GM12878 (cell line): ENCODE results near the gene PREX1. TPM values are rescaled to one million over a fixed set of nuclear protein-coding genes. Genes with fewer than 3 reads are reported as not detected.

Source experiments
- ATAC-seq: fragments of 200-7000 bp; cut with Tn5 transposase; 3 replicates; pipeline ENCODE4 v1.9.1; 2020; ENCODE audit warnings: mild to moderate bottlenecking, moderate library complexity
- BruUV-seq: library from RNA; stranded (reverse); fragments of 400-500 nt; replicated peaks from 2 replicates; lab custom pipeline; 2021; lab: Mats Ljungman, UMichigan
- CTCF ChIA-PET: fragments of 300-600 bp; sonication (Branson Sonifier 250); formaldehyde crosslinking; extraction: SDS; loops from one replicate; lab custom pipeline; 2021; ENCODE audit warnings: inconsistent platforms; lab: Yijun Ruan, JAX
- POLR2A ChIA-PET: fragments of 350-600 bp; formaldehyde crosslinking; extraction: SDS; loops from one replicate; lab custom pipeline; 2021; ENCODE audit warnings: inconsistent platforms; lab: Charles Lee
- RAD21 ChIA-PET: fragments of 300-600 bp; sonication (Branson Sonifier 250); formaldehyde crosslinking; loops from one replicate; lab custom pipeline; 2023; ENCODE audit warnings: antibody characterized with exemption; ENCODE audit not compliant: unreplicated experiment; lab: Charles Lee
- SMC1A ChIA-PET: fragments of 300-600 bp; sonication (Branson Sonifier 250); formaldehyde crosslinking; loops from one replicate; lab custom pipeline; 2023; ENCODE audit not compliant: unreplicated experiment, uncharacterized antibody; lab: Charles Lee
- DNase-seq: peaks from one replicate; pipeline ENCODE4 v3.0.0-alpha.2; 2011; ENCODE audit warnings: low read depth, low spot score
- FAIRE-seq: peaks from 3 replicates; lab custom pipeline; 2011; peaks lifted over from hg19 to GRCh38; lab: Jason Lieb, UNC
- H2AFZ ChIP-seq: 2 replicates; pipeline ENCODE4 v1.6.0; 2011; ENCODE audit warnings: low read depth, low read length, control low read depth; ENCODE audit not compliant: control insufficient read depth
- H3K27ac ChIP-seq: 2 replicates; pipeline ENCODE4 v1.5.1; 2011; ENCODE audit warnings: control low read depth; ENCODE audit not compliant: control insufficient read depth, insufficient read depth
- H3K27me3 ChIP-seq, 2 experiments: replicated peaks in 1 of 2; 2 replicates each; pipeline versions ENCODE4 v1.6.0 to v1.6.1; 2011; ENCODE audit warnings: low read length in 1 of 2; ENCODE audit not compliant: control insufficient read depth in 2 of 2, insufficient read depth in 2 of 2
- H3K36me3 ChIP-seq, 2 experiments: 2 replicates each; pipeline ENCODE4 v1.5.1; 2011; ENCODE audit warnings: low read length in 1 of 2; ENCODE audit not compliant: control insufficient read depth in 2 of 2, insufficient read depth in 2 of 2
- H3K4me1 ChIP-seq: 2 replicates; pipeline ENCODE4 v1.6.1; 2011; ENCODE audit warnings: mild to moderate bottlenecking, low read length, moderate library complexity, mixed read lengths; ENCODE audit not compliant: control insufficient read depth, insufficient read depth
- H3K4me2 ChIP-seq: 2 replicates; pipeline ENCODE4 v1.6.0; 2011; ENCODE audit warnings: control low read depth; ENCODE audit not compliant: control insufficient read depth, insufficient read depth
- H3K4me3 ChIP-seq: fragments of 200-600 bp; sonication (generic); 2 replicates; pipeline ENCODE4 v1.5.1; 2016
- H3K79me2 ChIP-seq: 2 replicates; pipeline ENCODE4 v1.6.0; 2011; ENCODE audit warnings: low read length; ENCODE audit not compliant: control insufficient read depth, insufficient read depth
- H3K9ac ChIP-seq: 2 replicates; pipeline ENCODE4 v1.8.0; 2011; ENCODE audit warnings: low read length, control low read depth, mixed read lengths; ENCODE audit not compliant: control insufficient read depth, insufficient read depth
- H3K9me3 ChIP-seq: replicated peaks from 3 replicates; pipeline ENCODE4 v1.5.1; 2011; ENCODE audit warnings: mild to moderate bottlenecking, low read length; ENCODE audit not compliant: control insufficient read depth, insufficient read depth
- H4K20me1 ChIP-seq: 2 replicates; pipeline ENCODE4 v1.6.0; 2011; ENCODE audit not compliant: control insufficient read depth, insufficient read depth
- CBX5 ChIP-seq: sonication (generic); IDR thresholded peaks from 2 replicates; pipeline ENCODE4 v1.6.1; 2016; ENCODE audit warnings: low read depth, moderate library complexity, mild to moderate bottlenecking, inconsistent platforms
- CEBPB ChIP-seq, 2 experiments: fragments of 150-350 bp in 1 of 2; IDR thresholded peaks; 2 replicates each; pipeline ENCODE4 v1.6.1; 2012 to 2014; ENCODE audit warnings: low read depth in 2 of 2, low read length in 2 of 2, borderline replicate concordance in 1 of 2, inconsistent platforms in 1 of 2
- CREB1 ChIP-seq: IDR thresholded peaks from 2 replicates; pipeline ENCODE4 v1.6.1; 2012; ENCODE audit warnings: low read depth, mild to moderate bottlenecking, inconsistent platforms
- CREM ChIP-seq: IDR thresholded peaks from 2 replicates; pipeline ENCODE4 v1.6.1; 2014; ENCODE audit warnings: antibody characterized with exemption, low read depth
- EGR1 ChIP-seq, 2 experiments: IDR thresholded peaks; 1 replicate in 1 of 2; 2 replicates in 1 of 2; pipeline ENCODE4 v1.6.1; 2011 to 2012; ENCODE audit warnings: low read depth in 2 of 2, low read length in 2 of 2, borderline replicate concordance in 1 of 2, mild to moderate bottlenecking in 1 of 2, moderate library complexity in 1 of 2
- IKZF1 ChIP-seq: fragments of 450-650 bp; conservative IDR thresholded peaks from 2 replicates; pipeline ENCODE4 v1.6.1; 2017; ENCODE audit warnings: antibody characterized with exemption, mild to moderate bottlenecking
- KLF5 ChIP-seq: fragments of 450-650 bp; IDR thresholded peaks from 2 replicates; pipeline ENCODE4 v1.6.1; 2014; ENCODE audit warnings: mild to moderate bottlenecking; ENCODE audit not compliant: partially characterized antibody
- MTA3 ChIP-seq: IDR thresholded peaks from 2 replicates; pipeline ENCODE4 v1.6.1; 2012; ENCODE audit warnings: low read length, inconsistent platforms, borderline replicate concordance
- MXI1 ChIP-seq: fragments of 150-350 bp; IDR thresholded peaks from 2 replicates; pipeline ENCODE4 v1.6.1; 2011; ENCODE audit warnings: low read depth, mild to moderate bottlenecking, inconsistent platforms, low read length, improper control_type of control experiment
- MYC ChIP-seq: IDR thresholded peaks from 2 replicates; pipeline ENCODE4 v1.6.1; 2011; ENCODE audit warnings: mild to moderate bottlenecking, low read length, moderate library complexity, inconsistent platforms; ENCODE audit not compliant: insufficient read depth, insufficient replicate concordance, insufficient read length, severe bottlenecking
- NFYA ChIP-seq: IDR thresholded peaks from 2 replicates; pipeline ENCODE4 v1.6.1; 2011; ENCODE audit warnings: low read depth, mild to moderate bottlenecking, low read length, improper control_type of control experiment, borderline replicate concordance
- RBBP5 ChIP-seq: fragments of 200-600 bp; sonication (generic); conservative IDR thresholded peaks from 2 replicates; pipeline ENCODE4 v1.6.1; 2016
- RELA ChIP-seq: fragments of 450-650 bp; IDR thresholded peaks from 2 replicates; pipeline ENCODE4 v1.8.0; 2014; ENCODE audit warnings: borderline replicate concordance; ENCODE audit not compliant: partially characterized antibody
- SUPT20H ChIP-seq: IDR thresholded peaks from 2 replicates; pipeline ENCODE4 v1.6.1; 2011; ENCODE audit warnings: low read depth, mild to moderate bottlenecking, low read length, moderate library complexity, borderline replicate concordance; ENCODE audit not compliant: control insufficient read depth
- YBX1 ChIP-seq: fragments of 450-650 bp; IDR thresholded peaks from 2 replicates; pipeline ENCODE4 v1.6.1; 2016; ENCODE audit warnings: antibody characterized with exemption
- ZNF217 ChIP-seq: fragments of 450-650 bp; IDR thresholded peaks from 2 replicates; pipeline ENCODE4 v1.6.1; 2017; ENCODE audit warnings: antibody characterized with exemption, mild to moderate bottlenecking
- ZNF622 ChIP-seq: fragments of 450-650 bp; IDR thresholded peaks from 2 replicates; pipeline ENCODE4 v1.6.1; 2017; ENCODE audit warnings: mild to moderate bottlenecking, inconsistent platforms
- ZZZ3 ChIP-seq: IDR thresholded peaks from 2 replicates; pipeline ENCODE4 v1.6.1; 2011; ENCODE audit warnings: low read depth; ENCODE audit not compliant: control insufficient read depth, insufficient read length
- WGBS: methylation state at CpG from one replicate; pipeline ENCODE4 v1.1.6; 2016; ENCODE audit warnings: low lambda C conversion rate; ENCODE audit not compliant: insufficient replicate concordance, insufficient coverage; ENCODE audit errors: missing lambda C conversion rate; 5-methylcytosine and 5-hydroxymethylcytosine counted together
- in situ Hi-C: fragments of 300-500 bp; cut with MboI; formaldehyde crosslinking; loops from 9 replicates; pipeline ENCODE4 v1.14.3; 2018; ENCODE audit warnings: mixed read lengths
- intact Hi-C: fragments of 100-400 bp; cut with micrococcal nuclease; formaldehyde crosslinking; loops from one replicate; pipeline ENCODE4 v1.14.2; 2022; ENCODE audit not compliant: unreplicated experiment
- polyA plus RNA-seq, 11 experiments: library from polyadenylated mRNA; depleted of rRNA in 4 of 11; unstranded in 6 of 11; stranded (reverse) in 5 of 11; fragments of >200 nt; fragmentation: Nextera tagmentation in 4 of 11; fragmentation: Illumina TruSeq in 1 of 11; extraction: Ambion mirVana in 4 of 11; extraction: Trizol in 1 of 11; gene quantifications; 1 replicate in 1 of 11; 2 replicates in 10 of 11; pipeline versions ENCODE4 v1.2.1 to v1.2.3, GENCODE V29; 2011 to 2016; ENCODE audit warnings: inconsistent platforms in 2 of 11, missing spikeins in 2 of 11, low read depth in 1 of 11
- total RNA-seq, 4 experiments: library from RNA; depleted of rRNA in 3 of 4; stranded (reverse); fragments of >200 nt in 3 of 4; fragmentation: Illumina TruSeq in 1 of 4; extraction: Trizol in 1 of 4; gene quantifications; 2 replicates each; pipeline versions ENCODE4 v1.2.1 to v1.2.3, GENCODE V29; 2013 to 2021
- TF ChIP-seq, protein P1 (sequence below): fragments of 450-650 bp; IDR thresholded peaks from 2 replicates; pipeline ENCODE4 v1.6.1; 2016; ENCODE audit warnings: mild to moderate bottlenecking

The PREX1 gene
- total and polyA plus RNA-seq, 10 of the 15 experiments (the other 5 are each of a cell fraction or from before 2014, with no cell fraction given) = 2.6 to 114 (median 38.9) TPM

DNA sequence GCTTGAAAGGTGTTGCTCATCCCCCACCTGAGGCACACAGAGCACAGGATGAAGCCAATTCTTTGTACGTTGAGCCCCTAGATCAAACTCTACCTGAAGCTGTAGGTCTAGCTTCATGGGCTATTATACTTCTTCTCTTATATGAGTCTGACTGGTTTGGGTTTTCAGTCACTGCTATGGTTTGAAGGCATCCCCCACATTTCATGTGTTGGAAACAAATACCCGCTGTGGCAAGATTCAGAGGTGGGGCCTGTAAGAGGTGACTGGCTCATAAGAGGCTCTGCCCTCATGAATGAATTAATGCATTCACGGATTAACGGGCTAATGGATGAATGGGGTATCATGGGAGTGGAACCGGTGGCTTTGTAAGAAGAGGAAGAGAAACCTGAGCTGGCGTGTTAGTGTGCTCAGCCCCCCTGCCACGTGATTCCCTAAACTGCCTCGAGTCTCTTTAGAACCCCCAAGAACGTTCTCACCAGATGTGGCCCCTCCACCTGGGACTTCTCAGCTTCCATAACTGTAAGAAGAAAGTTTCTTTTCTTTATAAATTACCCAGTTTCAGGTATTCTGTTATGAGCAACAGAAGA is 39.2 kb downstream of the PREX1 start:
- SMC1A ChIA-PET = interaction anchor here (0.6 to 5.3 kb wide), 37 partner anchors 9 to 1592 kb away, joined by 3 to 36 read pairs (median 4); no protein-coding TSS in a partner anchor
- Histone ChIP-seq H3K9ac (peak overlapping the region; percentile 67), H2AFZ (no peak overlapping the region), H3K36me3 (peaks cover 3 to 7% of the 10 kb centered on the region in 2 experiments; a peak in 3 of 4 replicates), H3K4me2 (peak overlapping the region; percentile 77), H3K4me3 (peak overlapping the region; percentile 31; the same call in 1 of the 2 replicates), H3K79me2 (peaks cover 93% of the 10 kb centered on the region), H3K27ac (peak overlapping the region; percentile 95), H4K20me1 (no peaks in the 10 kb centered on the region; the same call in 1 of the 2 replicates), H3K27me3 (no peaks in the 10 kb centered on the region), H3K9me3 (no peaks in the 10 kb centered on the region), H3K4me1 (peaks cover 79% of the 10 kb centered on the region)
- FAIRE-seq (peak; percentile 85), DNase-seq (peak; percentile 94), ATAC-seq (peak; percentile 72)
- RAD21 ChIA-PET = interaction anchor here (0.7 to 4.9 kb wide), 24 partner anchors 9 to 258 kb away, joined by 3 to 42 read pairs (median 4); partner anchors contain the start of genes CSE1L and PREX1
- no TSS peak for BruUV-seq
- in situ Hi-C loops (no loop called here), intact Hi-C loops (loop anchor here (2.0 kb wide), 5 partner anchors 28 to 70 kb away; no protein-coding TSS in a partner anchor)
- CTCF ChIA-PET = interaction anchor here (0.8 to 2.4 kb wide), 14 partner anchors 9 to 131 kb away, joined by 3 to 13 read pairs (median 4); no protein-coding TSS in a partner anchor
- POLR2A ChIA-PET = interaction anchor here (0.9 to 3.4 kb wide), 12 partner anchors 9 to 58 kb away, joined by 3 to 28 read pairs (median 4); no protein-coding TSS in a partner anchor
- 2% methylated on average over 9 of the region's 9 CpGs for WGBS
- TF ChIP-seq, protein P1, sequence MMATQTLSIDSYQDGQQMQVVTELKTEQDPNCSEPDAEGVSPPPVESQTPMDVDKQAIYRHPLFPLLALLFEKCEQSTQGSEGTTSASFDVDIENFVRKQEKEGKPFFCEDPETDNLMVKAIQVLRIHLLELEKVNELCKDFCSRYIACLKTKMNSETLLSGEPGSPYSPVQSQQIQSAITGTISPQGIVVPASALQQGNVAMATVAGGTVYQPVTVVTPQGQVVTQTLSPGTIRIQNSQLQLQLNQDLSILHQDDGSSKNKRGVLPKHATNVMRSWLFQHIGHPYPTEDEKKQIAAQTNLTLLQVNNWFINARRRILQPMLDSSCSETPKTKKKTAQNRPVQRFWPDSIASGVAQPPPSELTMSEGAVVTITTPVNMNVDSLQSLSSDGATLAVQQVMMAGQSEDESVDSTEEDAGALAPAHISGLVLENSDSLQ = 0 out of 2 replicates have a peak, but pooled peaks have one; percentile 28
- TF ChIP-seq ZNF217 (peak; percentile 25; the same call in 1 of the 2 replicates), CREM (peak; percentile 68; the same call in 1 of the 2 replicates), CREB1 (0 out of 2 replicates have a peak, but pooled peaks have one; percentile 22), RELA (peak; percentile 61), NFYA (no peak), EGR1 (IDR thresholded peaks at IDR 0.05; ENCODE audit: borderline replicate concordance in 1 of 2, low read depth in 2 of 2, low read length in 2 of 2) (no peak), IKZF1 (peak; percentile 24; the same call in 1 of the 2 replicates), SUPT20H (no peak), ZNF622 (no peak), CEBPB (IDR thresholded peaks at IDR 0.05; ENCODE audit: borderline replicate concordance in 1 of 2, low read depth in 2 of 2, low read length in 2 of 2) (no peak), YBX1 (no peak), RBBP5 (no peak), MTA3 (no peak), MXI1 (no peak; the same call in 1 of the 2 replicates), KLF5 (peak; percentile 53), CBX5 (no peak), ZZZ3 (no peak), MYC (no peak)
